Fibroblast of lung (primary cell): ENCODE data around the gene UBL4A. TPM values are rescaled to one million over a fixed set of nuclear protein-coding genes. Genes with fewer than 3 reads are reported as not detected.

Experiments
- DNase-seq, 2 donors: peaks; one replicate each; pipeline versions ENCODE4 v3.0.0 to v3.0.0-alpha.2; 2010; ENCODE audit warnings: low read depth in 2 of 2
- H2AFZ ChIP-seq: 2 replicates; pipeline ENCODE4 v1.5.1; 2012; ENCODE audit warnings: low read length, control low read depth, inconsistent platforms
- H3K27ac ChIP-seq: 2 replicates; pipeline ENCODE4 v1.5.1; 2011; ENCODE audit warnings: low read length, control low read depth; ENCODE audit not compliant: insufficient read depth
- H3K27me3 ChIP-seq: 2 replicates; pipeline ENCODE4 v1.5.1; 2011; ENCODE audit warnings: mild to moderate bottlenecking, low read length; ENCODE audit not compliant: control insufficient read depth, insufficient read depth
- H3K36me3 ChIP-seq: 2 replicates; pipeline ENCODE4 v1.5.1; 2011; ENCODE audit warnings: low read length; ENCODE audit not compliant: control insufficient read depth, insufficient read depth
- H3K4me1 ChIP-seq: 2 replicates; pipeline ENCODE4 v1.5.1; 2011; ENCODE audit warnings: low read length; ENCODE audit not compliant: control insufficient read depth, insufficient read depth; ENCODE audit errors: extremely low read depth
- H3K4me2 ChIP-seq: 2 replicates; pipeline ENCODE4 v1.5.1; 2011; ENCODE audit warnings: low read length, control low read depth; ENCODE audit not compliant: insufficient read depth; ENCODE audit errors: extremely low read depth
- H3K4me3 ChIP-seq, 4 experiments: fragments of 200-600 bp in 1 of 4; sonication (generic) in 1 of 4; replicated peaks in 1 of 4; 2 replicates each; pipeline ENCODE4 v1.5.1; 2011 to 2016; ENCODE audit warnings: low read length in 4 of 4, low read depth in 3 of 4, mild to moderate bottlenecking in 3 of 4, control low read depth in 2 of 4, inconsistent platforms in 1 of 4, mixed read lengths in 1 of 4; ENCODE audit not compliant: insufficient read depth in 1 of 4; ENCODE audit errors: control extremely low read depth in 1 of 4
- H3K79me2 ChIP-seq: 2 replicates; pipeline ENCODE4 v1.5.1; 2012; ENCODE audit warnings: mild to moderate bottlenecking, low read length, inconsistent platforms; ENCODE audit not compliant: control insufficient read depth, insufficient read depth
- H3K9ac ChIP-seq: 2 replicates; pipeline ENCODE4 v1.5.1; 2011; ENCODE audit warnings: mild to moderate bottlenecking, low read length, control low read depth; ENCODE audit not compliant: insufficient read depth
- H3K9me3 ChIP-seq: 2 replicates; pipeline ENCODE4 v1.5.1; 2012; ENCODE audit warnings: low read depth, low read length; ENCODE audit not compliant: control insufficient read depth, insufficient read depth
- H4K20me1 ChIP-seq: 2 replicates; pipeline ENCODE4 v1.5.1; 2011; ENCODE audit warnings: low read length; ENCODE audit not compliant: control insufficient read depth, insufficient read depth; ENCODE audit errors: extremely low read depth
- EZH2 ChIP-seq: IDR thresholded peaks from 2 replicates; pipeline ENCODE4 v1.5.1; 2012; ENCODE audit warnings: low read length, control low read depth, mild to moderate bottlenecking; ENCODE audit errors: missing control alignments
- polyA plus RNA-seq, 2 donors: library from polyadenylated mRNA; depleted of rRNA in 1 of 2; stranded (reverse) in 1 of 2; unstranded in 1 of 2; fragments of >200 nt; gene quantifications; 2 replicates each; pipeline ENCODE4 v1.2.1, GENCODE V29; 2011 to 2012; ENCODE audit warnings: missing spikeins in 1 of 2
- total RNA-seq: library from RNA; depleted of rRNA; stranded (reverse); fragments of >200 nt; gene quantifications from 2 replicates; pipeline ENCODE4 v1.2.1, GENCODE V29; 2014
- TF ChIP-seq, protein P1 (sequence below), 2 donors: IDR thresholded peaks in 1 of 2; conservative IDR thresholded peaks in 1 of 2; 1 replicate in 1 of 2; 2 replicates in 1 of 2; pipeline ENCODE4 v1.5.1; 2011 to 2012; ENCODE audit warnings: low read length in 2 of 2, control low read depth in 1 of 2, inconsistent platforms in 1 of 2, low read depth in 1 of 2, mild to moderate bottlenecking in 1 of 2

UBL4A gene
- total and polyA plus RNA-seq, 2 donors (not counting 1 experiment from before 2014, with no cell fraction given): 17.9 to 42.8 TPM

DNA sequence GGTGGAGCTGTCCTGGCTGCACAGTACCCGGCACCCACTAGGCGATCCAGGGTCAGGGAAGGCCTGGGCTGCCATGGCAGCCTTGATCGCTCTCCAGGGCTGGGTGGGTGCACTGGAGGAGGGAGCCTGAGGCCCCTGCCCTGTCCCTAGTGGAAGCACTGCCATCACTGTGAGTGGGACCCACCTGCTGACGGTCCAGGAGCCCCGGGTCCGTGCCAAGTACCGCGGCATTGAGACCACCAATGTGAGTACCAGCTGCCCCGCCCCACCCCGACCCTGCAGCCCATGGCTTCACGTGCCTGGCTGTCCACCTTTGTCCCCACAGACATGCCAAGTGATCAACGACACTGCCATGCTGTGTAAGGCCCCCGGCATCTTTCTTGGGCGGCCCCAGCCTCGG lies 19.5 kb downstream of the UBL4A start:
- Histone ChIP-seq H3K4me1 (no peaks in the 10 kb centered on the region), H3K9me3 (no peaks in the 10 kb centered on the region), H3K4me2 (no peak overlapping the region), H3K9ac (no peak overlapping the region), H3K79me2 (peaks cover 3% of the 10 kb centered on the region), H4K20me1 (no peaks in the 10 kb centered on the region), H3K27ac (no peak overlapping the region), H3K27me3 (no peaks in the 10 kb centered on the region), H2AFZ (no peak overlapping the region), H3K36me3 (peaks cover 30% of the 10 kb centered on the region), H3K4me3 (no peak overlapping the region)
- no peak for DNase-seq
- TF ChIP-seq EZH2: no peak
- TF ChIP-seq, protein P1, sequence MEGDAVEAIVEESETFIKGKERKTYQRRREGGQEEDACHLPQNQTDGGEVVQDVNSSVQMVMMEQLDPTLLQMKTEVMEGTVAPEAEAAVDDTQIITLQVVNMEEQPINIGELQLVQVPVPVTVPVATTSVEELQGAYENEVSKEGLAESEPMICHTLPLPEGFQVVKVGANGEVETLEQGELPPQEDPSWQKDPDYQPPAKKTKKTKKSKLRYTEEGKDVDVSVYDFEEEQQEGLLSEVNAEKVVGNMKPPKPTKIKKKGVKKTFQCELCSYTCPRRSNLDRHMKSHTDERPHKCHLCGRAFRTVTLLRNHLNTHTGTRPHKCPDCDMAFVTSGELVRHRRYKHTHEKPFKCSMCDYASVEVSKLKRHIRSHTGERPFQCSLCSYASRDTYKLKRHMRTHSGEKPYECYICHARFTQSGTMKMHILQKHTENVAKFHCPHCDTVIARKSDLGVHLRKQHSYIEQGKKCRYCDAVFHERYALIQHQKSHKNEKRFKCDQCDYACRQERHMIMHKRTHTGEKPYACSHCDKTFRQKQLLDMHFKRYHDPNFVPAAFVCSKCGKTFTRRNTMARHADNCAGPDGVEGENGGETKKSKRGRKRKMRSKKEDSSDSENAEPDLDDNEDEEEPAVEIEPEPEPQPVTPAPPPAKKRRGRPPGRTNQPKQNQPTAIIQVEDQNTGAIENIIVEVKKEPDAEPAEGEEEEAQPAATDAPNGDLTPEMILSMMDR (conservative IDR thresholded peaks at IDR 0.05 in 1 of 2, IDR thresholded peaks at IDR 0.05 in 1 of 2; ENCODE audit: low read depth in 1 of 2, low read length in 2 of 2): no peak

- TF ChIP-seq, protein P1 (conservative IDR thresholded peaks at IDR 0.05 in 1 of 2, IDR thresholded peaks at IDR 0.05 in 1 of 2; ENCODE audit: low read depth in 1 of 2, low read length in 2 of 2): no peak
- no peak for TF ChIP-seq EZH2
- Histone ChIP-seq H3K27me3 (no peaks in the 10 kb centered on the region), H3K4me1 (no peaks in the 10 kb centered on the region), H4K20me1 (no peaks in the 10 kb centered on the region), H3K4me2 (no peak overlapping the region), H3K4me3 (no peak overlapping the region), H2AFZ (no peak overlapping the region), H3K36me3 (peaks cover 31% of the 10 kb centered on the region), H3K9ac (no peak overlapping the region), H3K79me2 (peaks cover 11% of the 10 kb centered on the region), H3K9me3 (no peaks in the 10 kb centered on the region), H3K27ac (no peak overlapping the region)
- no peak for DNase-seq
Observed at GRCh38 chrX:154466036-154466435, 20.4 kb downstream of the UBL4A start.

- H4K20me1 ChIP-seq: no peaks in the 10 kb centered on the region
Observed at GRCh38 chrX:154465601-154466000, 20.8 kb downstream of the UBL4A start.

More at GRCh38 chrX:154465601-154466000, 20.8 kb downstream of the UBL4A start:
- no peak overlapping the region for H3K9ac ChIP-seq
- H3K4me2 ChIP-seq: no peak overlapping the region
- H2AFZ ChIP-seq: no peak overlapping the region
- no peaks in the 10 kb centered on the region for H3K27me3 ChIP-seq
- no peak overlapping the region for H3K27ac ChIP-seq
- H3K9me3 ChIP-seq: no peaks in the 10 kb centered on the region
- DNase-seq: no peak
- no peak for TF ChIP-seq EZH2
- TF ChIP-seq, protein P1 (conservative IDR thresholded peaks at IDR 0.05 in 1 of 2, IDR thresholded peaks at IDR 0.05 in 1 of 2; ENCODE audit: low read depth in 1 of 2, low read length in 2 of 2): no peak
- peaks cover 30% of the 10 kb centered on the region for H3K36me3 ChIP-seq
- peaks cover 15% of the 10 kb centered on the region for H3K79me2 ChIP-seq
- H3K4me3 ChIP-seq: no peak overlapping the region
- H3K4me1 ChIP-seq: no peaks in the 10 kb centered on the region
